Measurements from ENCODE around the gene IL1B.
"Not testable (repeated sequence)": the region's sequence is repeated elsewhere in the genome, so short reads cannot be mapped to it uniquely, and the experiment has no call there.

IL1B gene

DNA sequence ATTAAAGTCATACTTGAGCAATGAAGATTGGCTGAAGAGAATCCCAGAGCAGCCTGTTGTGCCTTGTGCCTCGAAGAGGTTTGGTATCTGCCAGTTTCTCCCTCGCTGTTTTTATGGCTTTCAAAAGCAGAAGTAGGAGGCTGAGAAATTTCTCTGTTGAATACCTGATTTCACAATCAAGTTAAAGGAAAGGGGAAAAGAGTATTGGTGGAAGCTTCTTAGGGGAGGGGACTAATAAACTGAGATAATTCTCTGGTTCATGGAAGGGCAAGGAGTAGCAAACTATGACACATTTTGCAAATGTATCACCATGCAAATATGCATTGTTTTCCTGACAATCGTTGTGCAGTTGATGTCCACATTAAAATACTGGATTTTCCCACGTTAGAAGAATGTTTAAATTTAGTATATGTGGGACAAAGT, at the start of gene IL1B:
IL1B (minus strand) TSS at position 85 of the 423 bp plus-strand sequence. CDS start 550 bp downstream, outside the sequence.
- DNase-seq: no peak

DNA sequence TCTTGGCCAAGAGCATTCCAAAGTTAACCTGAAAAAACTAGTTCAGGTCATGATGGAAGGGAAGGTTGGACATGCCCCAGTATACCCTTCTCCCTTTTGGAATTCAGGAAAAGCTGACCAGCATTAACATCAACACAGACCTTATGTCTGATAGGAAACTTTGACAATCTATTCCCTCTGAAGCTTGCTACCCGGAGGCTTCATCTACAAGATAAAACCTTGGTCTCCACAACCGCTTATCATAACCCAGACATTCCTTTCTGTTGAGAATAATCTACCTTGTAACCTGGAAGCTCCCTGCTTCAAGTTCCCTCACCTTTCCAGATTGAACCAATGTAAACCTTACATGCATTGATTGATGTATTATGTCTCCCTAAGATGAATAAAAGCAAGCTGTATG, 49.7 kb upstream of the IL1B start:
- DNase-seq: no peak

DNA sequence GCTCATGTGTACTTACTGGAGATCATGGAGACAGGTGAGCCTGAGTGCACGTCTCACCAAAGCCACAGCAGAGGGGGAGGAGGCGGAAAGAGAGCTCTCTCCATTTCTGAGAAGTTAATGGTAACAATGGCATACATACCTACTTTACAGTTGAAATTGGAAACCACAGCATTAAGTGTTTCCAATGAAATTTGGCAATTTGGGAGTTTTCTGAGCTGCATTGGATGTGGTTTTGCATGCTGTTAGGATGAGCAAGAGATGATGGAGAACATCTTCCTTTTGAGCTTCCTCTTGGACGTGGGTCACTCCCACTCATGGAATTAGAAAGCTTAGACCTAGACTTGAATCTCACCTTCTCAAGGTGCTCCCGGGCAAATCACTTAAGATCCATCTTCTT, 48.9 kb upstream of the IL1B start:
- no peak for DNase-seq

DNA sequence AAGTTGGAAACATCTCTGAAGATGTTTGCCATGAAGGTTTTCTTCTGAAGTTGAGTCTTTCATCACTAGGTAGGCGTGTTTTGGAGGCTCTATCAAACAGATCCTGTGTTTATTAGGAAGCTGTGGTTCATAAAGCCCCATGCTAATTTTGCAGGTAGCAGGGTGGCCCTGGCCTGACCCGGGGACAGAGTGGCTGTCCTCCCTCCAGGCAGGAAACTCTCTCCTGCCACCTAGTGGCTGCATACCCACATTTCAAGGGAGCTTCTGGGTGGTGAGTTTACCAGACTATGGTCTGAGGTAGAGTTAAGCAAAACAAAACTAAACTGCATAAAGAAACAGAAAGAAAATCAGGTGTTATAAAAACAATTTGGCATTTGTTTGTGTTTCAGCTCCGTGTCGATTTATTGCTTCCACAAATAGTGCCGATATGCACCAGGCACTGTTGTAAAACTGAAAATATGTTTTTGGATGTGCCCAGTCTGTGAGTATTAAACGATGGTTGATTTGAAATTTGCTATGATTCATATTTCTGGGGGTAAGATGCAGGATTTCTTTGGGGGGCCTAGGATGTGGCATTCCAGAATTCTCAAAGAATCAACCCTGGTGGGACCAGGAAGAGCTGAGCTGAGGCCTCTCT, 48.4 kb upstream of the IL1B start:
- DNase-seq: peak; percentile 60

DNA sequence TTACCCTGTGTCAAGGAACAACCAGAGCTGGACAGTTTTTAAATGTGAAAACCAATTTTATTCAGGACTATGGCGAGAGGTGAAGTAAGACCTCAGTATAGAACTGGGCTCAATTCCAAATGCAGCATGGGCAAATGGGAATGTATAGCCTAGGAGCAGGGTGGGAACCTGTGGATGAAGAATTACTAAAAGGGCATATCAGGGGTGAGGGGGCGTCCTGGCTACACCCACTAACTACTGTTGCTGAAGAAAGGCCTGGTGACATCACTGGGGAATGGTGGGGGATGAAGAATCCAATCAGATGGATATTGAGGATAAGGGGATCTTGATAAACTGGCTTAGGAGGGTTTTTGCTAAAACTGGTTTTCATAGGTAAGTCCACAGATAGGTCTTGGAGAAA, 47.1 kb upstream of the IL1B start:
- DNase-seq: no peak

DNA sequence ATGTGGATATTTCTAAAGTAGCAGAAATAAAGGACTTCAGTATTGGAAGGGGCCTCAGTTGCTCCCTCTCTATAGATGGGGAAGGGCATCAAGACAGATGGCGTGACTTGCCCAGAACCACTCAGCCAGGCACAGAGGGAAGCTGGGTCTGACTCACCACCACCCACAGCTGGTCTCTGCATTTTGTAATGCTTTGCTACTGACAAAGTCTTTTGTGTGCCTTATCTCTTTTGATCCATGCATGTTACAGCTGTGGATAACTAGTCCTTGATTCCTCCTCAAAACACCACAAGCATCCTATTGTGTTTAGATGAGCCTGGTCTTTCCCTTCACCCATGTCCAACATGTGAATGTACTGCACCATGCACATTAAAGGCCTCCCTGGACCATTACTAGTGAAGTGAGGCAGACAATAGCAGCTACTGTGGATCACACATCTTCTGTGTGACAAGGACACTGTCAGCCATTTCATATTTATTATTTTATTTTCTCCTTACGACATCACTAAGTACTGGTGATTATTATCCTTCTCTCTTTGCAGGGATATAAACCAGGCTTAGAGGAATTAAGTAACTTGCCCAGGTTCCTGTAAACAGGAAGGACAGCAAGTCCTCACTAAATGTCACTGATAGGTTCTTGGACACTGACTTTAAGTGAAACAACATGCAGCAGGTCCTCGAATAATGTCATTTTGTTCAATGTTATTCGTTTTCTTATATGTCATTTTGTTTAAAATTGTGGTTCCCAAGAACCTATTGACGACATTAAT, 44.8 kb upstream of the IL1B start:
- DNase-seq: no peak

DNA sequence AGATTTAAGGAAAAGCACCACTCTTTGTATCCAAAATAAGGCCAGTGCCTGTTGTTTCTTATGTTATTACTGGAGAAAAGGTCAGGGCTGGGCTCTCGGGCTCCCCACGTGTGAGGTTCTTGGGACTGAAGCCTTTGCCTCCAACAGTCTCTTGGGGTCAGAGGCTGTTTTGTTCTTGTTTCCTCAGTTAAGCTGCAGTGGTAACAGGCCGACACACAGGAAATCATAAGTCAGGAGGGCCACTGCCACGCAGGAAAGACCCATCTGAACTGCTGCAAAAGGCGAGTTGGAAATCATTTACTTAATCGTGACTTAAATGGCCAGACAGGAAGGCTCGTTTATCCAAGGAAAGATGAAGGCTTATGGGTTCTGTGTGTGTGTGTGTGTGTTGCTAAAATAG, 44.1 kb upstream of the IL1B start:
- no peak for DNase-seq

DNA sequence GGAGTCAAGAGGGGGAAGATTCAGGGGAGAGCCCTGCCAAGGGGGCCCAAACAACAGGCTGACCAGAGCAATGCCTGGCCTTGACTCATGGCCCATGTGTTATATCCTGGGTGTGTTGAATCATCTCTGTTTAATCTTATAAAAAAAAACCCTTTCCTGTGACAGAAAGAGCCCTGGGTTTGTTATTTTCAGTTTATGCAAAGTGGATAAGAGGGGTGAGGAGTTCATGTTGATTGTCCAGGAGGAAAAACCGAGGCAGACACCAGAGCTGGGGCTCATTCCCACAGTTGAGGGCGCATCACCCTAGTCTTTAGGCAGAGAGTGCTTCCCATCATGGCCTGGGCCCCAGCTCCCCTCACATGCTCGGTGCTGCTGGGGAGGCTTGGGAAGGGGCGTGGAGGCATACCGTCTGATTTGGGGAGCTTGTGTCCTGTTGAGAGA, 43.5 kb upstream of the IL1B start:
- DNase-seq: no peak

DNA sequence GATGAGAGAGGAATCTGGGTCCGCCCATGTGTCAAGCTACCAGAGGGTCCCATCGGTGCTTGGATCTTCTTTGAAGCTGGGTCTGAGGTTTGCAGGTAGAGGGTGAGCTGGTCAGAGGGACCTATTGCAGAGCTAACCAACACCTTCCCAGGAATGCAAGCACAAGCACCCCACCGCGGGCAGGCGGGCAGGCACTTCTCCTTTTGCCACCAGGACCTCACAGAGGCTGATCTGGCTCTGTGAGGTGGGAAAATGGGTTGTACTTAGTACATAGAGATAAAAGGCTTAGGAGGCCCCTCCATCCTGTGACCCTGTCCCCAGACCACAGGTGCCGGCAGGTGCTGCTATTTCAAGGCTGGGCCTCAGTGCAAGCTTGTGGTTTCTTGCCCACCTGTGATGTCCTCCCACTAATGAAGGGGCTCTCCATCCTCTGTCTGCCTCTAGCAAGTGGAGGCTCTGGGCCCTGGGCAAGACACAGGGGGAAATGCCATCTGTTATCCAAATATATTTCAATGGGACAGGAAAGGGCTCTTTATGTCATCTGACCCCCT, 43.0 kb upstream of the IL1B start:
- DNase-seq: no peak

DNA sequence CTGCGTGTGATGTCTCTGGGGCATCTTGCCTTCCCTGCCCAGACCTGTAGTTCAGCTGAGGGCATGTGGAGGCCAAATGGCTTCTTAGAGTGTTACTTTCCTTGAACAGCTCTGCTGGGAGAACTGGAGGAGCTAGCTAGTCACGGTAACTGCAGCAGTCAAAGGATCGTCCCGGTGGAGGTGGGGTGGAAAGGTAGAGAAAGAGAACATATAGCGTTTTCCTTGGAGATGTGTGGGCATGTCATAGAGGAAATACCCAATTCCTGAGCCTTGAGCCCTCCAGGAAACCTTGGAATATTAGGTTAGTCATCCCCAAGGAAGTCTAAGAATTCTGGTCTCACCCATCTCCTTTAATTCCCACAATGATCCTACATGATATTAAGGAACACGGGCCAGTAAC, 40.8 kb upstream of the IL1B start:
- no peak for DNase-seq

DNA sequence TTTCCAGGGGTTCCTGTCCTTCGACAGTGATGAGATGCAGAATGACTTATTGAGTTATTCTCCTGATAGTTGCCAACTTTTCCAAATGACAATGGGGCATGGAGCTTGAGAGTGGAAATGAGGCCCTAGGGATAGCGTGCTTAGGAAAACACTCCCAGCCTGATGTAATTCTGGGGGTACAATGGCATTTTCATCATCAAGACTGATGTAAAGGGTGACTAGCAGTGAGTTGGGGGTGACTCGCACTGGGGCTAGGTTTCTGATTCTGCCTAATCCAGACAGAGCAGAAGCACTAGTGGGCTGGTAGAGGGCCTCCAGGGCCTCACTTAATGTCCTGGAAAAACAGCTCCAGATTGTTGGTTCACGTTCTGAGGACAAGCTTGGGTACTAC, 40.4 kb upstream of the IL1B start:
- DNase-seq: no peak

DNA sequence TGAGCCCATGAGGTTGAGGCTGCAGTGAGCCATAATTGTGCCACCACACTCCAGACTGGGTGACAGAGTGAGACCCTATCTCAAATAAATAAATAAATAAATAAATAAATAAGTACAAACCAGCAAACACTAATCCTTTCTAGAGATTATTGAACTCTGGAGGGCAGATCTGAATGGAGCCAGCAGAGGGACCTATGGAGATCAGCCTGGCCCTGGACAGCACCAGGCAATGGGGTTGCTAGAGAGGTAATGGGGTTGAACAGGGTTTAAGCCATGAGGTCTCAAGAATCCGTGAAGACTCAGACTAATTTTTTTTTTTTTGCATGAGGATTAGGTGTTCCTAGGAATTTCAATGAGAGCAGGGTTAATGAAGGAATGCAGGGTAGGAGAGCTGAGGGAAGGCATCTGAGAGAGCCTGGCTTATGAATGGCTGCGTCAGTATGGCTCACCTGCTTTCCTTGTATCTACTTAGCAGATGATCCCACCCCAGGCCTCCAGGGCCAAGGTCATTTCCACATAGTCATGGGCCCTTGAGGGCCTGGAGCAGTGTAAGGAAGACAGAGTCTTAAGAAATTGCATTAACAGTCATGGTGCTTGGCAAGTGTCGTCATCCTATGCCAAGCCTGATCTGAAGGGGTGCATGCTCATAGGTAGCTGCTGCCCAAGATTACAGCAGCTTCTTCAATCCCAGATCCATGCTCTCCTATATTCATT, 39.8 kb upstream of the IL1B start:
- no peak for DNase-seq

DNA sequence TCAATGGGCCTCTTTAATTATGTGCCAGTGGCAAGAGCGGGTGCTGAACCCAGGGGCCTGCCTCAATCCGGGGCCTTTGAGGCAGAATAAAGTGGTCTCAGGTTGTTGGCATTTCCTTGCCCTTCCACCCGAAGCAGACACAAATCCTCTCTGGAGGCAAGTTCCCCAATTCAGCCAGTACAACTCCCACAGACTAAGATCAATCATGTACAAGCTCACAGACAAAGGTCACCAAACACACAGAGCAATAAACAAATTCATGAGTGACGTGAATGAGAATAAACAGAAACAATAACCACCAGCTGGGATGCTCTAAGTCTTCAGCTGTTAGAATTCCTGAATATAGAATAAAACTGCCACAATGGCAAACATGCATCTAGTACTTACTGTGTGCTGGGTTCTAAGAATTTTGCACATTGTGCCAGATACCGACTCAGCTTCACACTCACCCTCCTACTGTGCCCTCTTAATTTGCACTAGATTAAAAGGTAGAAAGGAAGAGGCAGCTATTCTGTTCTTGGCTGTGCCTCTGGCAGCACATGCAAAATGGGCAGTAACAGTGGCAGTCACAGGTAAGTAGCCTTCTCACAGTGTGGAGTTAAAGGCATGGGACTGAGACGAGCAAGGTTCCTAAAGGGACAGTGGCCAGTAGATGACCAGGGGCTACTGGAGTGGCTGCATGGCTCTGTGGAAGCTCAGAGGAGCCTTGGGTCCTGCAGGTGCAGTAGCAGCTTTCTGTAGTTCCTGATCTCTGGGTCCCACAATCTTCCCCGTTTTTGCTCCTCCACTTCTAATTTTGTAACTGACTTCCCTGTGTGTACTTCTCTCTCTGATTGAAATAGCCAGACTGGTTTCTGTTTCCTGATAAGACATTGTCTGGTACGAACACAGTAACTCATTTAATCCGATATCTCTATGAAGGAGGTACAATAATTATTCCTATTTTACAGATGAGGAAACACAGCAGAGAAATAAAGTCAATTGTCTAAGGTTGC, 34.6 kb upstream of the IL1B start:
- no peak for DNase-seq

DNA sequence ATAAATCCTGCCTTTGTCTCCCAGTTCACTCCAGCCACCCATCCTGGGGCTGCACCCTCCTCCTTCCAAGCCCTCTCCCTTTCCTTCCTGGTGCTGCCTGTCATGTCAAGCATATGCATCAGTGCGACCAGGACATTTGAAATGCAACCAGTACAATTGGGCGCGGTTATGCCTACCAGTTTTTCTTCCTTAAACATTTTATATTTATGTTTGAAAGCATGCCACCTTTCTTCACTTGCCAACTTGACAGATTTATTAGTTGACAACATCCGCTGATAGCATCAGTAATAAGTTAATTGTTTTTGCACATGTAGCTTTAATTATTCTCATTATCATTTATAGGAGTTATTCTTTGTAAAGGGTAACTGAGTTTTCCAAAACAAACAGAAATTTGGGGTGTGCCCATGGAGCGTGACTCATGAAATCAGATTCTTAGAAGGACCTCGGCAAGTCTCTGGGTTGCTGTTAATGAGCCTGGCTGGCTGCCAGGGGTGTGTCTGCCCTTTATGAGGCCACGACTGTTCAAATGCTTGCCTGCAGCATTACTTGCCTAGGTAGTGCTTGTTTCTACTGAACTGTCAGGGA, 32.8 kb upstream of the IL1B start:
- DNase-seq: peak; percentile 41

DNA sequence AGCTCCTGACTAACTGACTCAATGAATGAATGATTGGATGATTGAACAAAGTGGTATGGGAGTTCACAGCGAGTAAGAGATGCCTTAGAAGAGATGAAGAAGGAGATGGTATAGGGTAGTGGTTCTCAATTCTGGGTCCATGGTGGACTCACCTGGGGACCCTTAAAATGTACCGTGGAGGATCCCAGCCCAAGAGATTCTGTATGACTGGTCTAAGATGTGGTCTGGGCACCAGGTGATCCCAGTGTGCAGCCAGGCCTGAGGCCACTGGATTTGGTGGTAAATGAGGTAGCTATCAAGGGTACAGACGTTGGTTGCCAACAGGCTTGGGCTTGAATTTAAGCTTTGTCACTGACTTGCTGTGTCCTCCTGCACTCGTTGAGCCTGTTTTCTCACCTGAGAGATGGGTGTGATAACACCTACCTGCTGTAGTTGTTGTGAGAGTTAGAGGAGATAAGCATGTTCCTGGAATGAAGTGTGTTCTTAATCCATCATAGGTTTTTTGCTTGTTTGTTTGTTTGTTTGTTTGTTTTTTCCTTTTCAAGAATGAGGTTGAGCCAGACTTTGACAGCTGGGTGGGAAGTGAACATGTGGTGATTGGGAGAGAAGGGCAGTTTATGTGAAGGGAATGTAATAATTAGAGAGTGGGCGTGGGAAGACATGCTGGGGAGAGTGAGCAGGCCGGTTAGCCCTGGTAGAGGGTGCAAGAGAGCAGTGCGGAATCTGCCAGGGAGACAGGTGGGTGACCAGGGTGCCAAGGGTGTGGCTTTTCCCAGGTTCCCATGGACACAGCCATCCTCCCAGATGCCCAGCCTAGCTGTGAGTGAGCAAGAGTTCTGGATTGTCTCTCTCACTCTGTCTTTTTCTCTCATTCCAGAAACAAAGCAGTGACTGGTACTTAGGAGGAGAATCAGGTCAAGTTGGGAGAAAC, 31.4 kb upstream of the IL1B start:
- no peak for DNase-seq

DNA sequence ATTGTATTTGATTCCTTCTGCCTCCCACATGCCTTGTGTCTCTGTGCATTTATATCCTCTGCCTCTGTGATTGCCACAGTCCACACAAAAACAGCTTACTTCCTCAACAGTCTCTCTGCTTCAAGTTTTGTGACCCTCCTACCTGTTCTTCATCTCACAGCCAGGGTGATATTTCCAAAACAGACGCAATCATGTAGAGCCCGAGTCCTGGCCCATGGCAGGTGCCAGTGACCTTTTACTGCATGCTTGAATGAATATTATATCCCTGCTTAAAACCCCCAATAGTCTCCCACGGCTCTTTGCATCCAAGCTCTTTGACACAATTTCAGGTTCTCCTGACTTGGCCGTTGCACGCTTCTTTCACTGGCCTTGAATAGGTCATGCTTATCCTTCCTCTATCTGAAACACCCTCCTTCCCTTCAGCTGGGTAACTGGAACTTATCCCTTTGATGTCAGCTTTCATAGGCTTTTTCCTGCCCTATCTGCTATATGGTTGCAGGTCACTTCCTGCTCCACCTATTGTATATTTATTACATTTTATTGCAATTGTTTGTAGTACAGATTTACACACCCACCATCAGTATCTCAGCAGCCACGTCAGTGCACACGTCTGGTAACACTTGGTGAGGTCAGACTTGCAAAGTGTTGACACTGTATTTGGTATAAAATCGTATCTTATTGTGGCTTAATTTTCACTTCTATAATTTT, 29.7 kb upstream of the IL1B start:
- no peak for DNase-seq

DNA sequence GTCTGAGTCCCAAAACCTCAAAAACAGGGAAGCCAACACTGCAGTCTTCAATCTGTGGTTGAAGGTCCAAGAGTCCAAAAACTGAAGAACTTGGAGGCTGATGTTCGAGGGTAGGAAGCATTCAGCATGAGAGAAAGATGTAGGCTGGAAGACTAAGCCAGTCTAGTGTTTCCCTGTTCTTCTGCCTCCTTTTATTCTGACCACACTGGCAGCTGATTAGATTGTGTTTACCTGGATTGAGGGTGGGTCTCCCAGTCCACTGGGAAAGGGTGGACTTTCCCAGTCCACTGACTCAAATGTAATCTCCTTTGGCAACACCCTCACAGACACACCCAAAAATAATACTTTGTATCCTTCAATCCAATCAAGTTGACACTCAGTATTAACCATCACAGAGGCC, 27.5 kb upstream of the IL1B start:
- no peak for DNase-seq

DNA sequence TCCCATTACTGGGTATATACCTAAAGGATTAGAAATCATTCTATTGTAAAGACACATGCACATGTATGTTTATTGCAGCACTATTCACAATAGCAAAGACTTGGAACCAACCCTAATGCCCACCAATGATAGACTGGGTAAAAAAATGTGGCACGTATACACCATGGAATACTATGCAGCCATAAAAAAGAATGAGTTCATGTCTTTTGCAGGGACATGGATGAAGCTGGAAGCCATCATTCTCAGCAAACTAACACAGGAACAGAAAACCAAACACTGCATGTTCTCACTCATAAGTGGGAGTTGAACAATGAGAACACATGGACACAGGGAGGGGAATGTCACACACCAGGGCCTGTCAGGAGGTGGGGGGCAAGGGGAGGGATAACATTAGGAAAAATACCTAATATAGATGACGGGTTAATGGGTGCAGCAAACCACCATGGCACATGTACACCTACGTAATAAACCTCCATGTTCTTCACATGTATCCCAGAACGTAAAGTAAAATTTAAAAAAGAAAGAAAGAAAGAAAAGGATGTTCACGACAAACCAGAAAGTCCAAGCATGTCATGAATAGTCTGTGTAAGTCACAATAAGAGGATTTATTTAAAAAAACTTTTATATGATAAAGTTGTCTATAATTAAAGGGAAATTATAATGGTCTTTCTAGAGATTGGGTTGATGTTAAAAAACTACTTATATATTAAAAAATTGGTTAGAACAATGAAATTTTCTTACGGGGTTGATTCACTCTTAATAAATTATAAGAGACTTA, 23.0 kb upstream of the IL1B start:
- DNase-seq: not testable (repeated sequence)

DNA sequence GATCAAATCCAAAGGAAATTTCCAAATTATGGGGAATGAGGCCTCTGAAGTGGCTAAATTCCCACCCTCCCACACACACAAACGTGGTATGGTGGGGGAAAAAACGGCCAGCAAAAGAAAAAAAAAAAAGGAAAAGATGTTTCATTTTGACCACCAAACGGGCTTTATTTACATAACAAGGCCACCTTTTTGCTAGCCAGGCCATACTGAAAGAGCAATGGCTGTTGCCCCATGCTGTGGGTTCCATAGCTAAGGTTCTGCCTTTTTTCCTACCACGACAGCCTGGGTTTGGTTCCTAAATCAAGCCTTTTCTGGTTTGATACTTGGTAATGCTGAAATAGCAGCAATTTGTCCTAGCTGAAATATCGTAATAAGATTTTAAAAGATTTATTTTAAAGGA, 14.0 kb upstream of the IL1B start:
- DNase-seq: no peak

All from activated effector memory CD4-positive, alpha-beta T cell treated with Interleukin-2 at 50 U/mL for 16 hours (primary cell).